DMS79 treated with DMSO at 0.1 percent for 48 hours (cell line): ENCODE data around the gene CYP4X1.
"Not testable (repeated sequence)": the region's sequence is repeated elsewhere in the genome, so short reads cannot be mapped to it uniquely, and the experiment has no call there.

Source experiments
- DNase-seq: peaks from one replicate; lab custom pipeline; 2025; lab: John Stamatoyannopoulos, UW

CYP4X1 gene

GRCh38 chr1:47023268-47024140 lies at the start of gene CYP4X1:
Gene CYP4X1 (plus strand): TSS chr1:47023669. CDS start chr1:47023818, 149 bp downstream.
- peak; percentile 89 for DNase-seq

DNA sequence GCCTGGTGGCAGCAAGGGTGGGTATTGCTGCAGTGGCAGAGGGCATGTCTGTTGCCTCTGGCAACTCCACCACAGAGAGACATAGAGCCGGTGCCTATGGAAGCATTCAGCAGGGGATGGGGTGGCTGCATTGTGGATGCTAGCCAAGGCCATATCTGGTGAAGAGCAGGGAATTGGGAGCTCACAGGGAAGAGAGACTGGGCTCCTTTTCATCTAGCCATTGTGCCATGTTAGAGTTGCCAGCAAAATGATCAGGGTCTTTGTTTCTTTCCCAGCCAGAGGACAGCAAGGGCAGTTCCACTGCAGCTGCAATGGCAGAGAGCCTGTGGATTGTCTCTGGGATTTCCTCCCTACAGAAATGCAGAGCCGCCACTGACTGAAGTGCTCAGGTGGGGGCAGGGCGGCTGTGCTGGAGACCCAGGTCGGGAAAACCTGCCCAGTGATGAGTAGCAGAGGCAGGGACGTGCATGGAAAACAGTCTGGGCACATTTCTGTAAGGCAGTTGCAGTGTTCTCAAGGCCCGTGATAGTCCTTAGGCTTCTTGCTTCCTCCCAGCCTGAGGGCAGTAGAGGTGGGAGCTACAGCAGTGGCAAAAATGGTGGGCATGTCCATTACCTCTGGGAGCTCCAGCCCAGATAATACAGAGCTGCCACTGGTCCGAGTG lies 40.2 kb upstream of the CYP4X1 start:
- DNase-seq, result peak; percentile 91

DNA sequence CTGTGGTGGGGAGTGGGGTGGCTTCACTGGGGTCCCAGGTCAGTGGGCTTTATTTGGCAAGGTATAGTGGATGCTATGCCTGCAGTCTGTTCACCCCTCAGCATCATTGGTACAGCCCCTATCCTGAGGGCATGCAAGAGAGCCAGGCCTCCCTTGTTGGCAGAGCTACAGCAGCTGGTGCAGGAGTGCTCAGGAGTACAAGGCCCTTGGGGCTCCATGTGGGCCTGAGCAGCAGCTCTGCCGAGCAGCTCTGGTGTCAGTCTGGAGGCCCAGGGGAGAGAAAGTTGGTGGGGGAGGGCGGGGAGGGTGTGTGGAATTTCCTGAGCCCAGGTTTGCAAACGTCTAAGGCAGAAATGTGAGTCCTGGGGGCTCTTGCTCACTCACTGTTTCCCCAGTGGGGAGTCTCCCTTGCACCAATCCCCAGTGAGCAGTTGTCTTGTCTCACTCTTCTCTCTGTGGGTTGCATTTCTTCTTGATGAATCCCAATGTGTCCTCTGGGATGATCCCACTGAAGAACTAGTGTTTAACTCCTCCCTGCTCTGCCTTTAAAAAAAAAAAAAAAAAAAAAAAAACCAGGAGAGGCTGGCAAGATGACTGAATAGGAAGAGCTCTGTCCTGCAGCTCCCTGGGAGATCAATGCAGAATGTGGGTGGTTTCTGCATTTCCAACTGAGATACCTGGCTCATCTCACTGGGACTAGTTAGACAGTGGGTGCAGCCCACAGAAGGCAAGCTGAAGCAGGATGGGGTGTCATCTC lies 39.5 kb upstream of the CYP4X1 start:
- DNase-seq, result peak; percentile 91

- DNase-seq, result not testable (repeated sequence)
These were observed 32.9 kb upstream of the CYP4X1 start for GRCh38 chr1:46990541-46990940.

GRCh38 chr1:46991083-46991923 lies 32.2 kb upstream of the CYP4X1 start:
- DNase-seq, result peak; percentile 49

DNA sequence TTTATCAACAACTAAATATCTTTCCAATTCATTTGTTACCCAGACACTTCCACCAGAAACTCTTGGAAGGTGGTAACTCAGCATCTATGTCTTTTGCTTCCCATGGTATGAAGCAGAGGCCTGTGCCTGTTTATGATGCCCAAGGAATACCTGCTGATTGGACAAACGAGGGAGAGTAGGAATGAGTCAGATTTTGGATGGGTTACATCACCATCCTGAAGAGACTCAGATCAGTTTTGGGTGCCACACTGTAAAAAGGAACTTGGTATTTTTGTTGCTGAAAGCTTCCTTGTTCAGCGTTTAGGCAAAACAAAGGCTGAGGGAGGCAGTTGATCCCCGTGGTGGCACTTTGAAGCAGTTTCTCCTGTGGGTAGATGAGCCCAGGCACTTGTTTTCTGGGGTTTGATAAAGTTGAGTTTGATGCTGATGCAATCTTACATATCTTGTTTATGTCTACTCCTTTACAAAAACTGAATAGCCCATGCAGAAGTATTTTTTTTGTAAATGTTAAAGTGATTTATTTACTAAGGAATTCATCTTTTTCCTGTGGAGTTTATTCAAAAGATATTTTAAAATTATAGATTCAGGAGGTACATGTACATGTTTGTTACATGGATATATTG lies 26.7 kb upstream of the CYP4X1 start:
- no peak for DNase-seq

GRCh38 chr1:47002211-47002610 lies 21.3 kb upstream of the CYP4X1 start:
- no peak for DNase-seq

- no peak for DNase-seq
These were observed 19.5 kb upstream of the CYP4X1 start for GRCh38 chr1:47003896-47004403.

GRCh38 chr1:47006437-47006836 lies 17.0 kb upstream of the CYP4X1 start:
- not testable (repeated sequence) for DNase-seq

DNA sequence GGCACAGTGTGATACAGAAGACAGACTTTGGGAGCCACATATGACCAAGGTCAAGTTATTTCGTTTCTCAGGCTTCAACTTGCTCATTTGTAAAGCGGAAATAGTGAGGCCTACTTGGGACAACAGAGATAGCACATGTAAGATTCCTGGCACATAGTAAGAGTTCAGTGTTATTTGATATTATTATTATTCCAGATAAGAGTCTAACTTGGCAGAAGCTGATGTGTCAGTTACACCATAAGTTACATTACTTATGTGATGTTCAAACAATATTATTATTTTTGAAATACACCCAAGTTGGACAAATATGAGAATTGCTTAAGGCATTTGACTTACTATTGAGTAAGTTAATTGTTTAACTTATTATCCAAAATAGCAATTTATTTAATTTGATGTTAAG lies 10.2 kb upstream of the CYP4X1 start:
- no peak for DNase-seq

DNA sequence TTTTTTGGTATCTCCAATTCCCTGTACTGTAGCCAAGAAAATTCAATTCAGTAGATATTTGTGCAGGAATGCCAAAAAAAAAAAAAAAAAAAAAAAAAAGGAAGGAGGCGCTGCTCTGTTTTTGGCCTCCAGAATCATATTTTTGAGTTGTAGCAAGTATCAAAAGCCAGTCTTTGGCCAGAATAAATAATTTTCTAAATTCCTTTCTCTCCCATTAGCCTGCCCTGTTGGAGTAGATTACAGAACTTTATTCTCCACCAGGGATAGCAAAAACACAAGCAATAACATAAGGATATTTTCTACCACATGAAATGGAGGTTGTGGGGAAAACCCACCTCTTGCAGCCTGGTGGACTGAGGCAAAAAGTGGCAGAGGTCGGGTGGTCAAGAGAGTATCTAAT lies 2.4 kb upstream of the CYP4X1 start:
- no peak for DNase-seq

DNA sequence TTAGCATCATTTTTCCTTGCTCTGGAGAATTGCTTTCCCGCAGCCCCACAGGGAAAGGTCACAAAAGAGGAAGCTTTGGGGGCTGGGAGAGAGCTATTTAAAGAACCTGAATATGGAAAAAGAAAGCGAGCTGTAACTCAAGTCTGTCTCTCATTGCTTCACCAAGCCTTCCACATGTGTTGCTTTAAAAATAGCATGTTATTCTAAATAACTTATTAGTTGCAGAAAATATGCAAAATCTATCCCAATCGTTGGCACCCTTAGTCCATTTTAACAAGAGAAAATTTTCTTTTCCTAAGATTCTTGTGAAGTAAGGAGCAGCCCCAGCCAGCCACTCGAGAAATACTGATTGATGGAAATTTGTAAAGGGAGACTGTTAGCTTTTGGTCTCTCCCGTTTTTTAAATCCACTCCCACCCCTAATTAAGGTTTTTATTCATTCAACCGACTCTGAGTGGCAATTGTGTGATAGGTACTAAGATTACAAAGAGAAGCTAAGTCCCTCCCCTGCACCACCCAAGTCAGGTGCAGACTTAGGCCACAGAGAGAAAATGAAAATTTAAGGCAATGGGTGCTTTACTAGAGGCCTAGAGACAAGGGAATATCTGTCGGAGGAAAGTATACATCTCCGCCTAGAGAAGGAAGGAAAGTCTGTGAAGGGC lies 802 bp downstream of the CYP4X1 start:
- DNase-seq, result peak; percentile 88

DNA sequence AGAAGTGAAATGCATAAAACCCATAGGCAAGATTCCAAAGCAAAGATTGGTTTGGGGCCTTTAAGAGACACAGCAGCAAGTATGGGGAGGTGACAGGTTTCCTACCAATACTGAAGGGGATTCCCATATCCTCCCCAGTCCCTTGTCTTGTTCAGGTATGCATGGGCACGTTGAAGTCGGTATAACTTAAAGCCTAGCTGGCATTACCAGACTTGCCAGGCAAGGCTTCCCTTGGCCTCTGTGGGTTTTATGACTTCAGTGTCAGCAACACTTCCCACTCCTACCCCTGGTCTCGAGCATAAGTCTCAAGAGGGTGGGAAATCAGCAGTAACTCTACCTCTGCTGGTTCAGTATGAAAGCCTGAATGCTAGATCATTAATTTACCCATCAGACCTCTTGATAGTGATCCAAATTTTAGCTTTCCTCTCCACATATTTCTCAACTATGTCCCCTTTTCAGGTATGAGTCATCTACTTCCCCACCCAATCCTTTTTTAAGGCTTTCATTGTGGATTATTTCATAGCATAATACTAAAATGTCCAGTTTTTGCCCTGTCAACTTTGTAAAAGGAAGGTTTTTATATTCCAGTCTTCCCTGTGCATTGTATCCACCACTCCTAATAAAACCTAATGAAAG lies 6.8 kb downstream of the CYP4X1 start:
- DNase-seq, result no peak

GRCh38 chr1:47031059-47031458 lies 7.6 kb downstream of the CYP4X1 start:
- peak; percentile 76 for DNase-seq

GRCh38 chr1:47031585-47031984 lies 8.1 kb downstream of the CYP4X1 start:
- no peak for DNase-seq

DNA sequence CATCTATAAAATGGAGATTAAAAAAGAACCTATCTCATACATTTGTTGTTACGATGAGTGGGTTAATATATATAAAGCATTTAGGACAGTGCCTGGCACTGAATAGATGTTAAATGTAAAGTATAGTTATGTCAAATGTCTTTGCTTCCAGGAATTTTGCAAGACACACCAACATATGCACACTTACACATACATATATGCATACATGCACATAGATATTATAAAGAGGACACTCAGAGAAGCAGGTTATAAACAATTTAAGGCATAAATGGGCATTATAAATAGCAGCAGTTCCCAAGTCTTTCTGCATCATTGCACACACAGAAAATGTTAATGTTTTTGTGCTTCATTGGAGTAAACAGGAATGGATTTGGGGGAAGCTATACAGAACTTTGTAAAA lies 13.3 kb downstream of the CYP4X1 start:
- no peak for DNase-seq

- no peak for DNase-seq
These were observed 35.9 kb downstream of the CYP4X1 start for GRCh38 chr1:47059376-47059775.

GRCh38 chr1:47067097-47067594 lies 43.7 kb downstream of the CYP4X1 start, which contains the start of gene CYP4Z1:
Gene CYP4Z1 (plus strand): TSS chr1:47067231. CDS start chr1:47067491, 260 bp downstream.
- DNase-seq, result no peak

- DNase-seq, result peak; percentile 66
These were observed 45.6 kb downstream of the CYP4X1 start for GRCh38 chr1:47069080-47069479.

- peak; percentile 26 for DNase-seq
These were observed 46.0 kb downstream of the CYP4X1 start for GRCh38 chr1:47069509-47069908.
